Measurements from ENCODE around the gene PARVB. TPM values are rescaled to one million over a fixed set of nuclear protein-coding genes. Genes with fewer than 3 reads are reported as not detected.

Gene PARVB
- total RNA-seq, 4 donors from 2014 or later: 3.3 to 20.8 (median 11.7) TPM

- no peaks in the 10 kb centered on the region for H3K9me3 ChIP-seq
- H3K4me3 ChIP-seq: no peak overlapping the region
- TF ChIP-seq POLR2A (IDR thresholded peaks at IDR 0.05) (no peak), CTCF (IDR thresholded peaks at IDR 0.05) (no peak)
- peak overlapping the region in 3 of 4 donors; percentile 34 to 91 (median 43) for H3K27ac ChIP-seq
- no peak for DNase-seq
- WGBS, 2 donors: 87 to 100% methylated on average over 4 of the region's 4 CpGs
- intact Hi-C loops (cut with DNase I): no loop called here
- H3K4me1 ChIP-seq: peaks cover 0 to 42% (median 16%) of the 10 kb centered on the region in 3 donors
- peaks cover 0 to 30% (median 0%) of the 10 kb centered on the region in 4 donors for H3K27me3 ChIP-seq
- no peaks in the 10 kb centered on the region for H3K36me3 ChIP-seq
Measured at GRCh38 chr22:44029069-44029468, 5.0 kb downstream of the PARVB start.

- no peak for DNase-seq
- TF ChIP-seq POLR2A (IDR thresholded peaks at IDR 0.05) (no peak), CTCF (IDR thresholded peaks at IDR 0.05) (no peak)
- intact Hi-C loops (cut with DNase I): no loop called here
- Histone ChIP-seq H3K36me3 (no peaks in the 10 kb centered on the region), H3K27ac (peak overlapping the region in 3 of 4 donors; percentile 37 to 50 (median 47)), H3K27me3 (peaks cover 0 to 20% (median 0%) of the 10 kb centered on the region in 4 donors), H3K4me1 (peaks cover 0 to 32% (median 12%) of the 10 kb centered on the region in 3 donors), H3K9me3 (no peaks in the 10 kb centered on the region), H3K4me3 (no peak overlapping the region)
- 63 to 90% methylated on average over 3 to 13 of the region's 18 CpGs for WGBS, 2 donors
Measured at GRCh38 chr22:44030051-44030701, 6.1 kb downstream of the PARVB start.

GRCh38 chr22:44030702-44031082, 6.6 kb downstream of the PARVB start:
- 59 to 64% methylated on average over 3 to 8 of the region's 8 CpGs for WGBS, 2 donors
- Histone ChIP-seq H3K4me3 (no peak overlapping the region), H3K9me3 (no peaks in the 10 kb centered on the region), H3K4me1 (peaks cover 0 to 27% (median 6%) of the 10 kb centered on the region in 3 donors), H3K36me3 (no peaks in the 10 kb centered on the region), H3K27ac (peak overlapping the region in 3 of 4 donors; percentile 37 to 50 (median 47)), H3K27me3 (peaks cover 0 to 15% (median 0%) of the 10 kb centered on the region in 4 donors)
- no peak for DNase-seq
- intact Hi-C loops (cut with DNase I): no loop called here
- TF ChIP-seq POLR2A (IDR thresholded peaks at IDR 0.05) (no peak), CTCF (IDR thresholded peaks at IDR 0.05) (no peak)

- Histone ChIP-seq H3K4me1 (peaks cover 0 to 20% (median 5%) of the 10 kb centered on the region in 3 donors), H3K27me3 (peaks cover 0 to 9% (median 0%) of the 10 kb centered on the region in 4 donors), H3K36me3 (no peaks in the 10 kb centered on the region), H3K9me3 (no peaks in the 10 kb centered on the region), H3K4me3 (no peak overlapping the region), H3K27ac (peak overlapping the region in 3 of 4 donors; percentile 37 to 50 (median 47))
- no peak for TF ChIP-seq CTCF (IDR thresholded peaks at IDR 0.05)
- TF ChIP-seq POLR2A (IDR thresholded peaks at IDR 0.05): no peak
- intact Hi-C loops (cut with DNase I): no loop called here
- 69 to 71% methylated on average over 17 to 21 of the region's 21 CpGs for WGBS, 2 donors
- DNase-seq: no peak
Measured at GRCh38 chr22:44031158-44031952, 7.3 kb downstream of the PARVB start.

Measured in esophagus squamous epithelium (tissue), 5 donors.